ENCODE results near the gene PLAA.

Gene PLAA

DNA sequence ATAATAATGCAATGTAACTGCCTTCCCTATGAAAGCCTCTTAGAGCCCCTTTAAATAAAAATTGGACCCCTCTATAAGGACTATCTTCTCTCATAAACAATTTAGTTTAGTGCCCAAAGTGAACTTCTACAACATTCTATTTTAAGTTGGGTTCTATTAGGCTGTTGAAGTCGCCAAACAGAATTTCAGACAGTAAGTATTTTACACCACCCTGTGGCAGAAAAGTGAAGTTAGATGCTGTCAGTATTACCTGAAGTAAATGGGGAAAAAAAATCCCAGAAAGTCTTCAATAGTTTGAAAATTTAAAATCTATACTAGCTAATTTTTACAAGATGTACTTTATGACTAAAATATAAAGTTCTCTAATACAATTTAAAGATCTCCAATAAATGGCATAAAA, 84.0 kb downstream of the PLAA start:
- no peaks in the 10 kb centered on the region for H3K36me3 ChIP-seq (ENCODE audit: control insufficient read depth, insufficient read depth, low read length)
- no peak overlapping the region for H3K9ac ChIP-seq (ENCODE audit: low read length)
- no peaks in the 10 kb centered on the region for H3K4me1 ChIP-seq (ENCODE audit: control insufficient read depth, insufficient read depth, low read length)
- no peak overlapping the region for H3K4me3 ChIP-seq (ENCODE audit: low read length)
- H3K27me3 ChIP-seq (ENCODE audit: control insufficient read depth, insufficient read depth, low read length) = no peaks in the 10 kb centered on the region
- no peaks in the 10 kb centered on the region for H3K9me3 ChIP-seq (ENCODE audit: control insufficient read depth, low read length)

DNA sequence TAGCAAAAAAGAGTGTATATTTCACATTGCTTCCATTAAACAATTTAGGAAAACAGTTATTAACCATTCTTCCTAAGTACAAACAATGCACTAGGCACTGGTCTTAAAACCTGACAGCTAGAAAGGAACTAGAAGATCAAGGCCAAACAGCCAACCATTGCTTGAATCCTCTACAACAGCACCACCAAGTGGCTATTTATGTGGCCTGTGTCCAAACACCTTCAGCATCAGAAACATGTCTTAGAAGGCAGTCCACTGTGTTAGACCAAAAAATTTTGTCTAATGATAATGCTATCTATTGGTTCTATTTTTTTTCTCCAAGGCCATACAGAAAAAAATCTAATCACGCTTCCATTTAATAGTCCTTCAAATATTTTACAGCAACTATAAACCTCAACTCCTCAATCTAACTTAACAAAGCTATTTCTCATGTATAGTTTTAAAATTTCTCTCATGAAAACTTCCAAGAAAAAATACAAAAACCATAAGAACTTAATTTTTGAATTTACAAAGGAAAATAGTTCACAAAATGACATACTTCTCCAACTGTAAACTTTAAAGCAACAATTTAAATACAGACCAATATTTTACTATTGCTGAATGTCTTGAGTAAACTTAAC, 90.5 kb downstream of the PLAA start:
- no peaks in the 10 kb centered on the region for H3K4me1 ChIP-seq (ENCODE audit: control insufficient read depth, insufficient read depth, low read length)
- no peaks in the 10 kb centered on the region for H3K36me3 ChIP-seq (ENCODE audit: control insufficient read depth, insufficient read depth, low read length)
- no peaks in the 10 kb centered on the region for H3K9me3 ChIP-seq (ENCODE audit: control insufficient read depth, low read length)
- no peak overlapping the region for H3K9ac ChIP-seq (ENCODE audit: low read length)
- H3K27me3 ChIP-seq (ENCODE audit: control insufficient read depth, insufficient read depth, low read length) = no peaks in the 10 kb centered on the region
- no peak overlapping the region for H3K4me3 ChIP-seq (ENCODE audit: low read length)

All from mucosa of stomach (tissue), 1 donor.